HK-2 (cell line): ENCODE results near the gene CUX1.

Experiments used
- DNase-seq: peaks from one replicate; pipeline ENCODE4 v3.0.0-alpha.2; 2018; ENCODE audit not compliant: unreplicated experiment

Gene CUX1

GRCh38 chr7:102098986-102099385 lies 281.6 kb downstream of the CUX1 start:
- no peak for DNase-seq

- no peak for DNase-seq
These were observed 282.0 kb downstream of the CUX1 start for GRCh38 chr7:102099474-102099873.

- no peak for DNase-seq
These were observed 283.7 kb downstream of the CUX1 start for GRCh38 chr7:102101111-102101551.

- no peak for DNase-seq
These were observed 284.5 kb downstream of the CUX1 start for GRCh38 chr7:102101926-102102325.

- DNase-seq = no peak
These were observed 285.6 kb downstream of the CUX1 start for GRCh38 chr7:102103027-102103372.

GRCh38 chr7:102104245-102104644 lies 286.8 kb downstream of the CUX1 start:
- DNase-seq = no peak

GRCh38 chr7:102106625-102107024 lies 289.2 kb downstream of the CUX1 start:
- DNase-seq = no peak

- DNase-seq = no peak
These were observed 290.2 kb downstream of the CUX1 start for GRCh38 chr7:102107474-102108104.

- no peak for DNase-seq
These were observed 293.9 kb downstream of the CUX1 start for GRCh38 chr7:102111061-102112041.

- DNase-seq = no peak
These were observed 297.8 kb downstream of the CUX1 start for GRCh38 chr7:102115181-102115580.

- no peak for DNase-seq
These were observed 298.5 kb downstream of the CUX1 start for GRCh38 chr7:102115931-102116330.

- peak; percentile 18 for DNase-seq
These were observed 300.3 kb downstream of the CUX1 start for GRCh38 chr7:102117743-102118142.

- no peak for DNase-seq
These were observed 301.8 kb downstream of the CUX1 start for GRCh38 chr7:102119213-102119651.

GRCh38 chr7:102119925-102120324 lies 302.5 kb downstream of the CUX1 start:
- no peak for DNase-seq

GRCh38 chr7:102120666-102121195 lies 303.3 kb downstream of the CUX1 start:
- DNase-seq = no peak

- DNase-seq = no peak
These were observed 304.6 kb downstream of the CUX1 start for GRCh38 chr7:102122026-102122425.

GRCh38 chr7:102125127-102125596 lies 307.7 kb downstream of the CUX1 start:
- DNase-seq = peak; percentile 92

- DNase-seq = no peak
These were observed 310.9 kb downstream of the CUX1 start for GRCh38 chr7:102128303-102128702.

GRCh38 chr7:102129636-102130370 lies 312.4 kb downstream of the CUX1 start:
- peak; percentile 21 for DNase-seq

- no peak for DNase-seq
These were observed 314.9 kb downstream of the CUX1 start for GRCh38 chr7:102132209-102132752.

- DNase-seq = no peak
These were observed 321.2 kb downstream of the CUX1 start for GRCh38 chr7:102138676-102139075.

GRCh38 chr7:102140952-102141370 lies 323.5 kb downstream of the CUX1 start:
- DNase-seq = no peak
